SK-N-SH treated with all-trans-retinoic acid at 6 μM for 48 hours (cell line): ENCODE measurements around the gene TTC39B.
"Not testable (repeated sequence)": the region's sequence is repeated elsewhere in the genome, so short reads cannot be mapped to it uniquely, and the experiment has no call there.

ENCODE experiments used
- ATAC-seq: fragments of 200-7000 bp; cut with Tn5 transposase; 3 replicates; pipeline ENCODE4 v1.9.1; 2020; ENCODE audit warnings: mild to moderate bottlenecking, moderate library complexity
- ARNTL ChIP-seq: fragments of 450-650 bp; formaldehyde crosslinking; IDR thresholded peaks from 2 replicates; pipeline ENCODE4 v1.5.0; 2020; ENCODE audit warnings: low read depth, mild to moderate bottlenecking, moderate library complexity, borderline replicate concordance
- CSDC2 ChIP-seq: fragments of 250-450 bp; sonication (Bioruptor Pico); IDR thresholded peaks from 2 replicates; pipeline ENCODE4 v1.5.0; 2020; ENCODE audit warnings: mild to moderate bottlenecking, moderate library complexity
- ESRRG ChIP-seq: fragments of 250-450 bp; sonication (Bioruptor Pico); IDR thresholded peaks from 2 replicates; pipeline ENCODE4 v1.6.1; 2021; ENCODE audit warnings: mild to moderate bottlenecking
- GLIS3 ChIP-seq: fragments of 250-450 bp; sonication (Bioruptor Pico); IDR thresholded peaks from 2 replicates; pipeline ENCODE4 v1.5.0; 2020; ENCODE audit warnings: mild to moderate bottlenecking, moderate library complexity
- OSR1 ChIP-seq: fragments of 250-450 bp; sonication (Bioruptor Pico); IDR thresholded peaks from 2 replicates; pipeline ENCODE4 v1.8.0; 2022; ENCODE audit warnings: moderate library complexity, mild to moderate bottlenecking, inconsistent platforms
- PPARA ChIP-seq: fragments of 250-450 bp; sonication (Bioruptor Pico); IDR thresholded peaks from 2 replicates; pipeline ENCODE4 v1.5.0; 2020; ENCODE audit warnings: mild to moderate bottlenecking, borderline replicate concordance
- RARB ChIP-seq: fragments of 250-450 bp; sonication (Bioruptor Pico); IDR thresholded peaks from 2 replicates; pipeline ENCODE4 v1.8.0; 2021; ENCODE audit warnings: mild to moderate bottlenecking, moderate library complexity
- TCF4 ChIP-seq: fragments of 250-450 bp; sonication (Bioruptor Pico); IDR thresholded peaks from 2 replicates; pipeline ENCODE4 v1.8.0; 2021; ENCODE audit warnings: mild to moderate bottlenecking, moderate library complexity, borderline replicate concordance
- TOX ChIP-seq: fragments of 250-450 bp; sonication (Bioruptor Pico); IDR thresholded peaks from 2 replicates; pipeline ENCODE4 v1.8.0; 2021; ENCODE audit warnings: mild to moderate bottlenecking, moderate library complexity, borderline replicate concordance
- ZFP30 ChIP-seq: fragments of 450-650 bp; formaldehyde crosslinking; IDR thresholded peaks from 2 replicates; pipeline ENCODE4 v1.5.0; 2022; ENCODE audit warnings: mild to moderate bottlenecking, moderate library complexity
- ZNF565 ChIP-seq: fragments of 450-650 bp; formaldehyde crosslinking; conservative IDR thresholded peaks from 2 replicates; pipeline ENCODE4 v1.5.0; 2020; ENCODE audit warnings: low read depth, mild to moderate bottlenecking, moderate library complexity
- ZNF8 ChIP-seq: fragments of 450-650 bp; formaldehyde crosslinking; IDR thresholded peaks from 2 replicates; pipeline ENCODE4 v1.5.0; 2020; ENCODE audit warnings: mild to moderate bottlenecking, moderate library complexity
- TF ChIP-seq, protein P1 (sequence below): fragments of 250-450 bp; sonication (Bioruptor Pico); IDR thresholded peaks from 2 replicates; pipeline ENCODE4 v1.5.1; 2021; ENCODE audit warnings: mild to moderate bottlenecking, moderate library complexity
- TF ChIP-seq, protein P2 (sequence below): fragments of 250-450 bp; sonication (Bioruptor Pico); IDR thresholded peaks from 2 replicates; pipeline ENCODE4 v1.5.1; 2020; ENCODE audit warnings: low read depth, mild to moderate bottlenecking, moderate library complexity
- TF ChIP-seq, protein P3 (sequence below): fragments of 250-450 bp; sonication (Bioruptor Pico); IDR thresholded peaks from 2 replicates; pipeline ENCODE4 v1.8.0; 2021; ENCODE audit warnings: low read depth, mild to moderate bottlenecking, moderate library complexity, borderline replicate concordance
- TF ChIP-seq, protein P4 (sequence below): fragments of 250-450 bp; sonication (Bioruptor Pico); IDR thresholded peaks from 2 replicates; pipeline ENCODE4 v1.8.0; 2020; ENCODE audit warnings: mild to moderate bottlenecking, moderate library complexity, borderline replicate concordance

The TTC39B gene

DNA sequence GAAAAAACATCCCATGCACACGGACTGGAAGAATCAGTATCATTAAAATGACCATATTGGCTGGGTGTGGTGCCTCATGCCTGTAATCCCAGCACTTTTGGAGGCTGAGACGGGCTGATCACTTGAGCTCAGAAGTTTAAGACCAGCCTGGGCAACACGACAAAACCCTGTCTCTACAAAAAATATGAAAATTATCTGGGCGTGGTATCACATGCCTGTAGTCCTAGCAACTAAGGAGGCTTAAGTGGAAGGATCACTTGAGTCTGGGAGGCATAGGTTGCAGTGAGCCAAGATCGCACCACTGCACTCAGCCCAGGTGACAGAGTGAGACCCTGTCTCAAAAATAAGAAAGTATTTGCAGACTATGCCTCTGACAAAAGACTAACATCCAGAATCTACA lies 68.4 kb downstream of the TTC39B start (continued):
- TF ChIP-seq ZNF8 (CRISPR knock-in tag) (no peak), RARB (no peak)
- TF ChIP-seq, all 23 proteins: peak for 0

DNA sequence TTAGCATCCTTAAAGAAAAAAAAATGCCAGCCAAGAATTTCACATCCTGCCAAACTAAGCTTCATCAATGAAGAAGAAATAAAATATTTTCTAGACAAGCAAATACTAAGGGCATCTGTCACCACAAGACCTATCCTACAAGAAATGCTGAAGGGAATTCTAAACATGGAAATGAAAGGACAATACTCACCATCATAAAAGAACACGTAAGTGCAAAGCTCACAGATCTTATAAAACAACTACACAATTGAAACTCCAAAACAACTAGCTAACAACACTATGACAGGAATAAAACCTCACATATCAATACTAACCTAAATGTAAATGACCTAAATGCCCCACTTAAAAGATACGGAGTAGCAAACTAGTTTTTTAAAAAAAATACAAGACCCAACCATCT lies 71.4 kb downstream of the TTC39B start:
- TF ChIP-seq, protein P1, sequence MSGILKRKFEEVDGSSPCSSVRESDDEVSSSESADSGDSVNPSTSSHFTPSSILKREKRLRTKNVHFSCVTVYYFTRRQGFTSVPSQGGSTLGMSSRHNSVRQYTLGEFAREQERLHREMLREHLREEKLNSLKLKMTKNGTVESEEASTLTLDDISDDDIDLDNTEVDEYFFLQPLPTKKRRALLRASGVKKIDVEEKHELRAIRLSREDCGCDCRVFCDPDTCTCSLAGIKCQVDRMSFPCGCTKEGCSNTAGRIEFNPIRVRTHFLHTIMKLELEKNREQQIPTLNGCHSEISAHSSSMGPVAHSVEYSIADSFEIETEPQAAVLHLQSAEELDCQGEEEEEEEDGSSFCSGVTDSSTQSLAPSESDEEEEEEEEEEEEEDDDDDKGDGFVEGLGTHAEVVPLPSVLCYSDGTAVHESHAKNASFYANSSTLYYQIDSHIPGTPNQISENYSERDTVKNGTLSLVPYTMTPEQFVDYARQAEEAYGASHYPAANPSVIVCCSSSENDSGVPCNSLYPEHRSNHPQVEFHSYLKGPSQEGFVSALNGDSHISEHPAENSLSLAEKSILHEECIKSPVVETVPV (CRISPR knock-in tag), result no peak
- no peak for TF ChIP-seq ESRRG (CRISPR knock-in tag)
- TF ChIP-seq CSDC2 (CRISPR knock-in tag), result no peak
- TF ChIP-seq ZFP30, result no peak
- TF ChIP-seq ZNF565 (CRISPR knock-in tag), result no peak
- no peak for TF ChIP-seq OSR1 (CRISPR knock-in tag)
- TF ChIP-seq, protein P2, sequence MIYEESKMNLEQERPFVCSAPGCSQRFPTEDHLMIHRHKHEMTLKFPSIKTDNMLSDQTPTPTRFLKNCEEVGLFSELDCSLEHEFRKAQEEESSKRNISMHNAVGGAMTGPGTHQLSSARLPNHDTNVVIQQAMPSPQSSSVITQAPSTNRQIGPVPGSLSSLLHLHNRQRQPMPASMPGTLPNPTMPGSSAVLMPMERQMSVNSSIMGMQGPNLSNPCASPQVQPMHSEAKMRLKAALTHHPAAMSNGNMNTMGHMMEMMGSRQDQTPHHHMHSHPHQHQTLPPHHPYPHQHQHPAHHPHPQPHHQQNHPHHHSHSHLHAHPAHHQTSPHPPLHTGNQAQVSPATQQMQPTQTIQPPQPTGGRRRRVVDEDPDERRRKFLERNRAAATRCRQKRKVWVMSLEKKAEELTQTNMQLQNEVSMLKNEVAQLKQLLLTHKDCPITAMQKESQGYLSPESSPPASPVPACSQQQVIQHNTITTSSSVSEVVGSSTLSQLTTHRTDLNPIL, result no peak
- TF ChIP-seq TCF4 (CRISPR knock-in tag), result no peak
- TF ChIP-seq ZNF8 (CRISPR knock-in tag), result no peak
- no peak for TF ChIP-seq GLIS3 (CRISPR knock-in tag)
- TF ChIP-seq TOX (CRISPR knock-in tag), result no peak
- TF ChIP-seq PPARA (CRISPR knock-in tag), result no peak
- no peak for TF ChIP-seq RARB
- ATAC-seq, result no peak

DNA sequence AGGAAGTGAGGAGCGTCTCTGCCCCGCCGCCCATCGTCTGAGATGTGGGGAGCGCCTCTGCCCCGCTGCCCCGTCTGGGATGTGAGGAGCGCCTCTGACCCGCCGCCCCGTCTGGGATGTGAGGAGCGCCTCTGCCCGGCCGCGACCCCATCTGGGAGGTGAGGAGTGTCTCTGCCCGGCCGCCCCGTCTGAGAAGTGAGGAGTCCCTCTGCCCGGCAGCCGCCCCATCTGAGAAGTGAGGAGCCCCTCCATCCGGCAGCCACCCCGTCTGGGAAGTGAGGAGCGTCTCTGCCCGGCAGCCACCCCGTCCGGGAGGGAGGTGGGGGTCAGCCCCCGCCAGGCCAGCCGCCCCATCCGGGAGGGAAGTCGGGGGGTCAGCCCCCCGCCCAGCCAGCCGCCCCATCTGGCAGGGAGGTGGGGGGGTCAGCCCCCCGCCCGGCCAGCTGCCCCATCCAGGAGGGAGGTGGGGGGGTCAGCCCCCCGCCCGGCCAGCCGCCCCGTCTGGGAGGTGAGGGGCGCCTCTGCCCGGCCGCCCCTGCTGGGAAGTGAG lies 73.0 kb downstream of the TTC39B start:
- not testable (repeated sequence) for ATAC-seq

DNA sequence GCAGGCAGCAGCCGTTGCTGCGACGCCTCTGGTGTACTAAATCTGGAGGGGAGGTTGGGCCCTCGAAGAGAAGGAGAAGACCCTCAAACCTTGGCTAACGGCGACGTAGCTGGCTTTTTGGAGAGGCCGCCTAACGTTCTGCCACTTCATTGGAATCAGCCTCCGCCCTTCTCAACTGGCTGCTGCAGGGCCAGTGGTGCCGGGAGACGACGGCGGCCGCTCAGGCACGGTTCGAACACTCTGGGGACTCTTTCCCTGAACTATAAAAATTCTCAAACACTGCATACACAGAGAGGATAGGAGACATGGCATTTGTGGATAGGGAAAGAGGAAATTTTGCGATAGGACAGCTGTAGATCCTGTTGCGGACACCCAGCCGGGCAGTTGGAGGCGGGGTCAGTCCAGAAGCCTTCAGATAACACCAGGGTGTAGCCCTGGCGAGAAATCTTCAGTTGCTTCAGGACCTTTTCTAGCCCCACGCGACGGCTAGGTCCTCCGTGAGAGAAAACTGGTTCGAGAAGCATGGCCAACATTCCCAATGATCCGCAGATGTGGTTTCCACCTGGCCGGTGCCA lies 74.2 kb downstream of the TTC39B start:
- not testable (repeated sequence) for ATAC-seq

DNA sequence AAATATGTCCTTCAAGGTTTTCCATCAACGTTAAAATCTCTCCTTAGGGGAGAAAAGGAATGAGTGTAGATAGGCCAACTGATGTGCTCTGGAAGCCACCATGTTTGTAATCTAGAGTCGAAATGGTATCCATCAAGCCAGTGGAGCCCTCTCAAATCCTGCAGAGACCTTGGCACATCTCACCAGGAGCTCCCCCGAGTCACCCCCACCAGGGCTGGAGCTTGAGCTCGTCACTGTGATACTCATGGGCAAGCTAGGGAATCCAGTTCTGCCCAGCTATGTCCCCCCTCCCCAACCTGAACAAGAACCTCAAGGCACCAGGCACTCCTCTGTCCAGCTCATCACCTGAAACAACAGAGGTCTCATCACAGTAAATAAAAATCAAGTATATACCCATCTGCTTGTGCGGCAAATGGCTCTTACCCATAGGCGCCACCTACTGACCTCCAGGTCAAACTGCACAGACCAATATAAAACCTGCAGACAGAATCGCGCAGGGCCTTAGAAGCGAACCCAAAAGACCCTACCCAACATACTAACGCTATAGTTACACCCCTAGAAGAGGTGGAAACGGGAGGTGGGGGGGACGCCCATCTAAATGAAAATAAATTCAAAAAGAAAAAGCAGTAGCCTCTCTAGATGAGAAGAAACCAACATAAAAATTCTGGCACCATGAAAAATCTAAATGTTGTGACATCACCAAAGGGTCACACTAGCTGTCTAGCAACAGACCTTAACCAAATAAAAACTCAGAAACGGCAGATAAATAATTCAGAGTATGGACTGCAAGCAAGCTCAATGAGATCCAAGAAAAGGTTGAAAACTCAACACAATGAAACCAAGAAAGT lies 75.0 kb downstream of the TTC39B start:
- ATAC-seq, result peak; percentile 79
- TF ChIP-seq PPARA (CRISPR knock-in tag) (no peak), TOX (CRISPR knock-in tag) (no peak), ARNTL (no peak)
- TF ChIP-seq, protein P3, sequence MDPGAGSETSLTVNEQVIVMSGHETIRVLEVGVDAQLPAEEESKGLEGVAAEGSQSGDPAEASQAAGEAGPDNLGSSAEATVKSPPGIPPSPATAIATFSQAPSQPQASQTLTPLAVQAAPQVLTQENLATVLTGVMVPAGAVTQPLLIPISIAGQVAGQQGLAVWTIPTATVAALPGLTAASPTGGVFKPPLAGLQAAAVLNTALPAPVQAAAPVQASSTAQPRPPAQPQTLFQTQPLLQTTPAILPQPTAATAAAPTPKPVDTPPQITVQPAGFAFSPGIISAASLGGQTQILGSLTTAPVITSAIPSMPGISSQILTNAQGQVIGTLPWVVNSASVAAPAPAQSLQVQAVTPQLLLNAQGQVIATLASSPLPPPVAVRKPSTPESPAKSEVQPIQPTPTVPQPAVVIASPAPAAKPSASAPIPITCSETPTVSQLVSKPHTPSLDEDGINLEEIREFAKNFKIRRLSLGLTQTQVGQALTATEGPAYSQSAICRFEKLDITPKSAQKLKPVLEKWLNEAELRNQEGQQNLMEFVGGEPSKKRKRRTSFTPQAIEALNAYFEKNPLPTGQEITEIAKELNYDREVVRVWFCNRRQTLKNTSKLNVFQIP, result no peak
- TF ChIP-seq, protein P2, result no peak
- TF ChIP-seq, protein P4, sequence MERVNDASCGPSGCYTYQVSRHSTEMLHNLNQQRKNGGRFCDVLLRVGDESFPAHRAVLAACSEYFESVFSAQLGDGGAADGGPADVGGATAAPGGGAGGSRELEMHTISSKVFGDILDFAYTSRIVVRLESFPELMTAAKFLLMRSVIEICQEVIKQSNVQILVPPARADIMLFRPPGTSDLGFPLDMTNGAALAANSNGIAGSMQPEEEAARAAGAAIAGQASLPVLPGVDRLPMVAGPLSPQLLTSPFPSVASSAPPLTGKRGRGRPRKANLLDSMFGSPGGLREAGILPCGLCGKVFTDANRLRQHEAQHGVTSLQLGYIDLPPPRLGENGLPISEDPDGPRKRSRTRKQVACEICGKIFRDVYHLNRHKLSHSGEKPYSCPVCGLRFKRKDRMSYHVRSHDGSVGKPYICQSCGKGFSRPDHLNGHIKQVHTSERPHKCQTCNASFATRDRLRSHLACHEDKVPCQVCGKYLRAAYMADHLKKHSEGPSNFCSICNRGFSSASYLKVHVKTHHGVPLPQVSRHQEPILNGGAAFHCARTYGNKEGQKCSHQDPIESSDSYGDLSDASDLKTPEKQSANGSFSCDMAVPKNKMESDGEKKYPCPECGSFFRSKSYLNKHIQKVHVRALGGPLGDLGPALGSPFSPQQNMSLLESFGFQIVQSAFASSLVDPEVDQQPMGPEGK (CRISPR knock-in tag), result no peak
- TF ChIP-seq, all 23 proteins: peak for 0
